ENCODE measurements around the gene PROK1.

Gene PROK1

DNA sequence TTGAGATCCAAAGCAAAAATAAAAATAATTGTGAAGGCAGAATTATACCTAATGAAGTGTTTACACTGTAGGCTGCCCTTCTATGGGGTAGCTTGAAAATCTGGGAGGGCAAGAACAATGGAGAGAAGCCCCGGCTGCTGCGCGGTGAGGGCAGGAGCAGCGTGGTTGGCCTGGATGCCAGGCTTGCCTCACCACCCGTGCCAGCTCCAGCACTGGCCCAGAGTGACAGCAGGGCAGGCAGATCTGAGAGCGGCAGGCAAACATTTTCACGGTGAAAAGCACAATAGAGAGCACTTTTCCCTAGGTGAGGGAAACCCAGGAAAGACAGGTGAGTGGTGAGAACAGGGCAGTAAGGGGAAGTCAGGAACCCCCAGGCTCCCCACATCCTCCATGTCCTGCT is 1.4 kb downstream of the PROK1 start:
- Histone ChIP-seq H3K9me3 (ENCODE audit: control insufficient read depth, low read length) (no peaks in the 10 kb centered on the region), H3K27ac (ENCODE audit: low read depth, low read length, severe bottlenecking) (no peak overlapping the region), H3K36me3 (ENCODE audit: control insufficient read depth, insufficient read depth, low read length) (no peaks in the 10 kb centered on the region), H3K4me1 (ENCODE audit: control insufficient read depth, insufficient read depth, low read length, poor library complexity, severe bottlenecking) (no peaks in the 10 kb centered on the region), H3K4me3 (ENCODE audit: extremely low read depth, insufficient read depth, low read length, poor library complexity, severe bottlenecking) (no peak overlapping the region)
- 88 to 95% methylated on average over 6 to 7 of the region's 7 CpGs for WGBS, 2 experiments (ENCODE audit: insufficient coverage in 2 of 2)

DNA sequence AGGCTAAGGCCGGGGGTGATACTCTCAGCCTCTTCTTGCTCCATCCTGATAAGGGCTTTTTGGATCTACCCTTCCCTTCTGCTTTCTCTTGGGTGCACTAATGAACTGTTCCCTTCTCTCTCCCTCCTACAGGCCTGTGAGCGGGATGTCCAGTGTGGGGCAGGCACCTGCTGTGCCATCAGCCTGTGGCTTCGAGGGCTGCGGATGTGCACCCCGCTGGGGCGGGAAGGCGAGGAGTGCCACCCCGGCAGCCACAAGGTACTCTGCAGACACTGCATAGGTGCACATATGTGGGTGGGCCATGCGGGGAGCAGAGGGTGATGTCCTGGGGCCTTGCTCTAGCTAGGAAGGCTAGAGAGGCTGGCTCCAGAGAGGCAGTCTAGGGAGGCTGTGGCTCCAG is 2.9 kb downstream of the PROK1 start:
- Histone ChIP-seq H3K27ac (ENCODE audit: low read depth, low read length, severe bottlenecking) (no peak overlapping the region), H3K9me3 (ENCODE audit: control insufficient read depth, low read length) (no peaks in the 10 kb centered on the region), H3K4me3 (ENCODE audit: extremely low read depth, insufficient read depth, low read length, poor library complexity, severe bottlenecking) (no peak overlapping the region), H3K4me1 (ENCODE audit: control insufficient read depth, insufficient read depth, low read length, poor library complexity, severe bottlenecking) (no peaks in the 10 kb centered on the region), H3K36me3 (ENCODE audit: control insufficient read depth, insufficient read depth, low read length) (no peaks in the 10 kb centered on the region)
- WGBS, 2 experiments (ENCODE audit: insufficient coverage in 2 of 2): 91 to 93% methylated on average over 8 to 9 of the region's 9 CpGs

DNA sequence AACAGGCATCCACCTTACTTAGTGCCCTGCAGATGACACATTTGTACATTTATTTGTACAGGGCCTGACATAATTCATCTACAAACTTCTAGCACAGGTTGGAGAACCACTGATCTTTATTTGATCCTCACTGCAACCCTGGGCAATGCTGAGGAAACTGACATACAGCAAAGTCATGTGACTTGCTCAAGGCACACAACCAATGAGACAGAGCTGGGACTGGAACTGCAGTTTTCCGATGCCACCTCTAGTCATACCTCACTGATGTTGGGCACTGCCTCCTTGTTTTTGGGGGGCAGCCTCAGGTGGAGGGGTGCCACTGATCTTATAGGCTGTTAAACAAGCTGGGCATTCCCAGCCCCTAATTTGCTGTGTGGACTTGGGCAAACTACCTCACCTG is 3.4 kb downstream of the PROK1 start:
- Histone ChIP-seq H3K4me3 (ENCODE audit: extremely low read depth, insufficient read depth, low read length, poor library complexity, severe bottlenecking) (no peak overlapping the region), H3K4me1 (ENCODE audit: control insufficient read depth, insufficient read depth, low read length, poor library complexity, severe bottlenecking) (no peaks in the 10 kb centered on the region), H3K27ac (ENCODE audit: low read depth, low read length, severe bottlenecking) (no peak overlapping the region), H3K36me3 (ENCODE audit: control insufficient read depth, insufficient read depth, low read length) (no peaks in the 10 kb centered on the region), H3K9me3 (ENCODE audit: control insufficient read depth, low read length) (no peaks in the 10 kb centered on the region)
- 89 to 100% methylated on average over 1 of the region's 1 CpG for WGBS, 2 experiments (ENCODE audit: insufficient coverage in 2 of 2)

DNA sequence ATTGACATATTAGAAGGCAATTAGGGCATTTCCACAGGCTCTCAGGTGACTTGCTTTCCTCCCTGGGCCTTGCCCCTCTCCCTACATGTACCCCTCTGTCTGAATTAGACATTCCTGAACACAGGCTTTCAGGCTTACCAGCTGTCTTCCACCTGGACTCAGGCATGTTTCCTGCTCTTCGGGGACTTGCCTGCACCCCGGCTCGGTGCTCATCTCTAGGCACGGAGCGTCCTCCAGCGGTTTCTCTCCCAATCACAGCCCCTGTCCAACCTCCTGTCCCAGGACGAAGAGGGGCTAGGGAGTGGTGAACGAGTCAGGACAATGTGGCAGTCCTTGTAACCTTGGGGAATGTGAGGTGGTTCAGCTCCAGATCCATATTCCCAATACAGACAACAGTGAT is 4.2 kb downstream of the PROK1 start:
- Histone ChIP-seq H3K36me3 (ENCODE audit: control insufficient read depth, insufficient read depth, low read length) (no peaks in the 10 kb centered on the region), H3K4me3 (ENCODE audit: extremely low read depth, insufficient read depth, low read length, poor library complexity, severe bottlenecking) (no peak overlapping the region), H3K27ac (ENCODE audit: low read depth, low read length, severe bottlenecking) (no peak overlapping the region), H3K9me3 (ENCODE audit: control insufficient read depth, low read length) (no peaks in the 10 kb centered on the region), H3K4me1 (ENCODE audit: control insufficient read depth, insufficient read depth, low read length, poor library complexity, severe bottlenecking) (no peaks in the 10 kb centered on the region)
- 50 to 87% methylated on average over 3 to 4 of the region's 8 CpGs for WGBS, 2 experiments (ENCODE audit: insufficient coverage in 2 of 2)

DNA sequence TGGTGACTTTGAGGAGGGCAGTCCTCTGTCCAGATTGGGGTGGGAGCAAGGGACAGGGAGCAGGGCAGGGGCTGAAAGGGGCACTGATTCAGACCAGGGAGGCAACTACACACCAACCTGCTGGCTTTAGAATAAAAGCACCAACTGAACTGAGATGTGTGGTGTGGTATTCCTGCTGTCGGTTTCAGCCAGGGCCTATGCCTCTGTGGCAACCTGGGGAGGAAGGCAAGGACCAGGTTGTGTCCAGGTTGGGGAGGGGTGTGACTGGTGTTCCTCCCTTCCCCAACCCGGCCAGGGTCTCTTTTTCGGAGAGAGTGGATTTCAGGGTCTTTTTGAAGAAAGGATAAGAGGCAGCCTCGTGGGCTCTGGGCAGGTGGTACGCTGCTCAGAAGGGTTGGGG is 6.3 kb downstream of the PROK1 start:
- H3K9me3 ChIP-seq (ENCODE audit: control insufficient read depth, low read length): no peaks in the 10 kb centered on the region
- WGBS, 2 experiments (ENCODE audit: insufficient coverage in 2 of 2): 76 to 92% methylated on average over 4 to 5 of the region's 5 CpGs
- H3K4me1 ChIP-seq (ENCODE audit: control insufficient read depth, insufficient read depth, low read length, poor library complexity, severe bottlenecking): no peaks in the 10 kb centered on the region
- H3K36me3 ChIP-seq (ENCODE audit: control insufficient read depth, insufficient read depth, low read length): no peaks in the 10 kb centered on the region
- H3K27ac ChIP-seq (ENCODE audit: low read depth, low read length, severe bottlenecking): no peak overlapping the region
- no peak overlapping the region for H3K4me3 ChIP-seq (ENCODE audit: extremely low read depth, insufficient read depth, low read length, poor library complexity, severe bottlenecking)

DNA sequence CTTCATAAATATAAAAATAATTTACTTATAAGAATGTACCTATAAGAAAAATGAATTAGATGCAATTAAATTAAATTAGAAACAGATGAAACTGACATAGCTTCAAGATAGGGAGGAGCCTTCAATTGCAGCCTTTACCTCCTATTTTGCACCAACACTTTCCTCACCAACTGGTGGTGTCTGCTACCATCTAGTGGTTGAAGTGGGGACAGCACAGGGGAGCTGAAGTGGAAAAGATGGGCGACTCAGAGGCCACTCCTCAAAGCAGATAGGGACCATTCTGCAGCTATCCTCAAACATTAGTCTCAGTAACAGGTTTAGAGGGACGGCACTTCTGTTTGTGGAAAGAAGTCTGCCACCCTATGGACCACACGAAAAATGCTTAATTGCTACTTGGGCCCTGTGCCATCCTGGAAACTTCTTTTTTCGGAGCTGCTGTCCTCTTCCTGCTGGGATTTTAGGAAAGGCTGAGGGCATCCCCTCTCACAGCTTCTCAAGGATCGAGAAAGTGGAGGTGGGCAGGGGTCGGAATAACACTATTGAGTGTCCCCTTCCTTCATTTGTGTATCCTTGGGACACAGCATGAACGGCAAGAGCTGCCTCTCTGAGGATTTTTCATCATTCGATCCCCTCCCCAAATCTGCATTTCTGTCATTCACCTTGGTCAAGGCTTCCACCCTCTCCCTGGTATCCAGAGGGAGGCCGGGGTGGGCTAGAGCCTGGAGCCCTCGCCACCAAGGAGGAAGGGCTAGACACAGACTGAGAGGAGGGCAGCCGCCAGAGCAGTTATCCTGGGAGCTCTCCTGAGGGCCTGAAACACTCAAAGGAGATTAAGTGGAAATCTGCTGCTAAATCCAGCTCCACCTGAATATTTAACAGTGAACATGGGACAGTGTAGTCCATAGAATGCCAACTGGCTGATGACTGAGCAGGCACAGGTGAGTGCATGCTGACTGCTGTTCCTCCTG is 9.6 kb downstream of the PROK1 start:
- no peaks in the 10 kb centered on the region for H3K9me3 ChIP-seq (ENCODE audit: control insufficient read depth, low read length)
- WGBS, 2 experiments (ENCODE audit: insufficient coverage in 2 of 2): 47 to 65% methylated on average over 7 to 10 of the region's 11 CpGs
- H3K36me3 ChIP-seq (ENCODE audit: control insufficient read depth, insufficient read depth, low read length): no peaks in the 10 kb centered on the region
- H3K27ac ChIP-seq (ENCODE audit: low read depth, low read length, severe bottlenecking): no peak overlapping the region
- peaks cover 23% of the 10 kb centered on the region for H3K4me1 ChIP-seq (ENCODE audit: control insufficient read depth, insufficient read depth, low read length, poor library complexity, severe bottlenecking)
- H3K4me3 ChIP-seq (ENCODE audit: extremely low read depth, insufficient read depth, low read length, poor library complexity, severe bottlenecking): no peak overlapping the region

DNA sequence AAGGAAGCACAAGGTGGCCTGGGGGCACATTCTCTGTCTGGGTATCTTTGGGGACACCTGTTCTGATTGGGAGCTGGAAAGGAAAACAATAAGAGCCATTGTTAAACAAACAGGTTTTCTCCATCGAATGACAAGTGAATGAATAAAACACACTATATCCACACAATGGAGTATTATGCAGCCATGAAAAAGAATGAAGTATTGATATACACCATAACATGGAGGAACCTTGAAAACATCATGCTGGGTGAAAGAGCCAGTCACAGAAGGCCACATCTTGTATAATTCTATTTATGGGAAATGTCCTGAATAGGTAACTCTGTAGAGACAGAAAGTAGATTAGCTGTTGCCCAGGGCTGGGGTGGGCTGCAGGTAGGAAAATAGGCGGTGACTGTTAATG is 11.1 kb downstream of the PROK1 start:
- H3K27ac ChIP-seq (ENCODE audit: low read depth, low read length, severe bottlenecking): no peak overlapping the region
- no peaks in the 10 kb centered on the region for H3K36me3 ChIP-seq (ENCODE audit: control insufficient read depth, insufficient read depth, low read length)
- 86 to 100% methylated on average over 1 of the region's 2 CpGs for WGBS, 2 experiments (ENCODE audit: insufficient coverage in 2 of 2)
- H3K4me1 ChIP-seq (ENCODE audit: control insufficient read depth, insufficient read depth, low read length, poor library complexity, severe bottlenecking): peaks cover 23% of the 10 kb centered on the region
- H3K4me3 ChIP-seq (ENCODE audit: extremely low read depth, insufficient read depth, low read length, poor library complexity, severe bottlenecking): no peak overlapping the region
- H3K9me3 ChIP-seq (ENCODE audit: control insufficient read depth, low read length): no peaks in the 10 kb centered on the region

DNA sequence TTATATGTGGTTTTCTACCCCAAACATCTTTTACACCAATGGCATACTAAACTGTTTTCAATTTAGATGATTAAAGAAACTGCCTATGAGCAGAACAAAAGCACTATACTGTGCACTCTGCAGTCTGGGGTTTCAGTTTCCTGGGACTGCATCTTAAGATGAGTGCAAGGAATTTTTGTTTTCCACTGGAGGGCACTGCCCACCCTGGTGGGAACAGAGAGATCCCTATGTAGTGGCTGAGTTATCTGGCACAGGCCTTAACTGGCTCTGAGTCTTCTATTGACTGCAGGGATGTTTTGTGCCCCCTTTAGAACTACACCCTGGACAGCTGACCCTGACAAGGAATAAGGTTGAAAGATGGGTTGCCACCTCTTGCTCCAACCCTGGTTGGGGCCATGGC is 12.0 kb downstream of the PROK1 start:
- no peak overlapping the region for H3K4me3 ChIP-seq (ENCODE audit: extremely low read depth, insufficient read depth, low read length, poor library complexity, severe bottlenecking)
- H3K9me3 ChIP-seq (ENCODE audit: control insufficient read depth, low read length): no peaks in the 10 kb centered on the region
- peaks cover 23% of the 10 kb centered on the region for H3K4me1 ChIP-seq (ENCODE audit: control insufficient read depth, insufficient read depth, low read length, poor library complexity, severe bottlenecking)
- peak overlapping the region; percentile 57 for H3K27ac ChIP-seq (ENCODE audit: low read depth, low read length, severe bottlenecking)
- no peaks in the 10 kb centered on the region for H3K36me3 ChIP-seq (ENCODE audit: control insufficient read depth, insufficient read depth, low read length)

DNA sequence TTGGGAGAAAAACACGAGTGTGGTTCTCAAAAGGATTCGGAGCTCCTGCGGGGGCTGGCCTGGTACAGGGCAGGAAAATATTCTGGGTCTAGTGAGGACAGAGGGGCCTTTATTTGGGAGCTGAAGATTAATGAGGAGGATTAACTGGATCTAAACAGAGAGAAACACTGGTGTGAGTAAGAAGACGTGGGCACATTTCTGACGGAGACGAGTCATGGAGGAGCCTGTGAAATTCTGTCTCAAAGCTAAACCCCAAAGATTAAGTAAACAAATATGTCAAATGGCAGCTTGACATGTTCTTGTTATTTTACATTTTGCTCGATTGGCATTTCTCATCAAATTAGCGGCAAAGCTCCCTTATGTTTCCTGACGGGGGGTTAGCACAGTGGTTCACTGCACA is 12.8 kb downstream of the PROK1 start:
- no peaks in the 10 kb centered on the region for H3K36me3 ChIP-seq (ENCODE audit: control insufficient read depth, insufficient read depth, low read length)
- peak overlapping the region; percentile 62 for H3K27ac ChIP-seq (ENCODE audit: low read depth, low read length, severe bottlenecking)
- H3K4me3 ChIP-seq (ENCODE audit: extremely low read depth, insufficient read depth, low read length, poor library complexity, severe bottlenecking): no peak overlapping the region
- 89% methylated on average over 9 of the region's 9 CpGs for WGBS, 2 experiments (ENCODE audit: insufficient coverage in 2 of 2)
- no peaks in the 10 kb centered on the region for H3K9me3 ChIP-seq (ENCODE audit: control insufficient read depth, low read length)
- peaks cover 23% of the 10 kb centered on the region for H3K4me1 ChIP-seq (ENCODE audit: control insufficient read depth, insufficient read depth, low read length, poor library complexity, severe bottlenecking)

DNA sequence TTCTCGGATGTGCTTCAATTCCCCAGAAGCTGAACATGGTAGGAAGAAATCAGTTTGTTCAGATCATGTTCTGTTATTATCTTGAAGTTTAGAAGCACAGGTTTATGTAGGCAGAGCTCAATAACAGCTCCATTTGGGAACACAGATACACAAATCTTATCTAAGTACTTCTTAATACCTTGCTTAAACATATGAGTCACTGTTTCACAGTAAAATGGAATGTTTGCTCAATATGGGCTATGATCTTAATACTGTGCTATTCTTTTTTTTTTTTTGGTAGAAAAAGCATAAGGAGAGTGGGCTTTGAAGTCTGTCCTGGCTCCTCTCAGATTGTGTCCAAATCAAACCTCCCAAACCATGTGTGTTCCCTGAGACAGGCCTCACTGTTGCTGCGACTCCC is 13.4 kb downstream of the PROK1 start:
- Histone ChIP-seq H3K4me3 (ENCODE audit: extremely low read depth, insufficient read depth, low read length, poor library complexity, severe bottlenecking) (no peak overlapping the region), H3K36me3 (ENCODE audit: control insufficient read depth, insufficient read depth, low read length) (no peaks in the 10 kb centered on the region), H3K27ac (ENCODE audit: low read depth, low read length, severe bottlenecking) (peak overlapping the region; percentile 62), H3K4me1 (ENCODE audit: control insufficient read depth, insufficient read depth, low read length, poor library complexity, severe bottlenecking) (peaks cover 23% of the 10 kb centered on the region), H3K9me3 (ENCODE audit: control insufficient read depth, low read length) (no peaks in the 10 kb centered on the region)
- WGBS, 2 experiments (ENCODE audit: insufficient coverage in 2 of 2): 90 to 100% methylated on average over 2 of the region's 2 CpGs

DNA sequence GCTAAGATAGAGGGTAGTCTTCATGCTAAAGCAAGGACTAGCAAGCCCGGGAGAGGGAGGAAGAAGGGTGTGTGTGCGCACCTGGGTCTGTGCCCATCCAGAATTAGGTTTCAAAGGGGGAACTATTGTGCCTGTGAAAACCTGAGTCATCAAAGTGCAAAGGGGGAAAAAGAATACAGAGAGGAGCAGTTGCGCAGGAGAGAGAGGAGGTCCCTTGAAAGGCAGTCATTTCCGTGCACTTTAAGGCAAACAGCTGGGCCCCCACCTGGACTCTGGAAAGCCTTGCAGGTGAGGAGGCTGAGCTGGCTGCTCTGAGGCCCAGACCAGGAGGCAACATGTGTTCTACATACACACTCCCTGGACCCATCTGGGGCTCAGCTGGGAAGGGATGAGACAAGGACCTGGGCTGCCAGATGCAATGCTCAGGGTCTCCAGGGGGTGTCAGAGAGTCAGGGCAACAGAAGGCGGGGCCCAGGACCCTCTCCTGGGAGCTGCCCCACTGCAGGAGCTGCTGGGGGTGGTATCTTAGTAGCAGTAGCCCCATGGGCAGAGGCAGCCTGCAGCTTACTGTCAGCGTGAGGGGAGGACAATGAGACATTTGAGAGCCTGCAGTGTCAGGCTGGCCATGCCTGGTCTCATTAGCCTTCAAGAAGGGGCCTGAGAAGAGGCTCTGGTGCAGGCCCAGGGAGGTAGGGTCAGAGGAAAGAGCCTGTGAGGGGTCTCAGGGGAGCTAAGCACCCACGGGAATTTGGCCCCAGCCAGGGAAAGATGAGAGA is 14.3 kb downstream of the PROK1 start:
- H3K4me3 ChIP-seq (ENCODE audit: extremely low read depth, insufficient read depth, low read length, poor library complexity, severe bottlenecking): no peak overlapping the region
- H3K9me3 ChIP-seq (ENCODE audit: control insufficient read depth, low read length): no peaks in the 10 kb centered on the region
- no peak overlapping the region for H3K27ac ChIP-seq (ENCODE audit: low read depth, low read length, severe bottlenecking)
- no peaks in the 10 kb centered on the region for H3K36me3 ChIP-seq (ENCODE audit: control insufficient read depth, insufficient read depth, low read length)
- WGBS, 2 experiments (ENCODE audit: insufficient coverage in 2 of 2): 81 to 86% methylated on average over 5 to 7 of the region's 7 CpGs
- peaks cover 23% of the 10 kb centered on the region for H3K4me1 ChIP-seq (ENCODE audit: control insufficient read depth, insufficient read depth, low read length, poor library complexity, severe bottlenecking)
